ENCODE measurements around the gene TIAL1.
"Not testable (repeated sequence)": the region's sequence is repeated elsewhere in the genome, so short reads cannot be mapped to it uniquely, and the experiment has no call there.

Gene TIAL1

DNA sequence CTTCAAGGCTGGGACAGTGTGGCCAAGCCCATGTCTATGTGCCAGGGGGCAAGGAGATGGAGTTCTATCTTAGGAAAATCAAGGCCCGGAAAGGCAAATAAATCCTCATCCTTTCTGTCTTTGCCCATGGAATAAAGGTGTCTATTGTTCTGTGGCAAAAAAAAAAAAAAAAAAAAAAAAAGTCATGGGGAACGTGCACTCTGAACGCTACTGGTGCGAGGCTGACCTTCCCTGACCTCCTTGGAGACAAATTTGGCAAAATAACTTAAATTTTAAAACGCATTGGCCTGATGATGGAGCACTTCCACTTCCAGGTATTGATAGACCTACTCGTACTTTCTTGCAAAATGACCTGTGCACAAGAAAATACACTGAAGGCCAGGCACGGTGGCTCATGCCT is 42.2 kb upstream of the TIAL1 start:
- Histone ChIP-seq H3K4me2 (no peak overlapping the region), H3K27ac (no peak overlapping the region), H3K4me1 (peaks cover 0 to 13% (median 0%) of the 10 kb centered on the region in 10 experiments; a peak in 5 of 20 replicates), H3K9me3 (replicated peaks in 1 of 11) (peaks cover 0 to 12% (median 6%) of the 10 kb centered on the region in 11 experiments; a peak in 15 of 22 replicates), H3K4me3 (no peak overlapping the region), H3K9ac (no peak overlapping the region), H4K20me1 (no peaks in the 10 kb centered on the region), H3K36me3 (no peaks in the 10 kb centered on the region), H3K27me3 (no peaks in the 10 kb centered on the region)
- no peak for TF ChIP-seq Cebpa-rat (IDR thresholded peaks at IDR 0.05)

DNA sequence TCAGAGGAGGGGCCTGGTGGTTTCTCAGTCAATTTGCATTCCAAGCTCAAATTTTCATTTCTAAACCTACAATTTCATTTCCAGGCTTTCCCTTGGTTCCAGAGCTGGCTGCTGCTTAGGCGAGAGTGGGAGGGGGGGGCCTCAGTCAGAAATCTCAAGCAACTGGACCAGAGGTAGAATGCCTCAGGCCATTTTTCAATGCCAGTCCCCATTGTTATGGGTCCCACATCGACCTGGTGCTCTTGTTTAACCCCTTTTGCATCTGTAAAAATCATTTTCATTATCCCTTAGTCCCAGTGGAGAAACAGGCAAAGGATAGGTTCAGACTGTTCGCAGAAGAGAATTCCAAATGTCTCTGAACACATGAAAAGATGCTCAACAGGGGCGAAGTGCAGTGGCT is 40.9 kb upstream of the TIAL1 start:
- H3K4me1 ChIP-seq, result peaks cover 0 to 15% (median 0%) of the 10 kb centered on the region in 10 experiments; a peak in 5 of 20 replicates
- H3K9ac ChIP-seq, result no peak overlapping the region
- H3K4me3 ChIP-seq, result no peak overlapping the region
- H3K27me3 ChIP-seq, result no peaks in the 10 kb centered on the region
- H4K20me1 ChIP-seq, result no peaks in the 10 kb centered on the region
- 0 out of 22 replicates have a peak, but pooled peaks cover 0 to 4% (median 0%) of the 10 kb centered on the region in 11 experiments for H3K9me3 ChIP-seq (replicated peaks in 1 of 11)
- H3K4me2 ChIP-seq, result no peak overlapping the region
- TF ChIP-seq Cebpa-rat (IDR thresholded peaks at IDR 0.05), result no peak
- no peak overlapping the region for H3K27ac ChIP-seq
- H3K36me3 ChIP-seq, result no peaks in the 10 kb centered on the region

GRCh38 chr10:119634219-119634544 is 37.4 kb upstream of the TIAL1 start:
- Histone ChIP-seq H3K9ac (no peak overlapping the region), H3K36me3 (no peaks in the 10 kb centered on the region), H3K9me3 (replicated peaks in 1 of 11) (0 out of 22 replicates have a peak, but pooled peaks cover 0 to 4% (median 0%) of the 10 kb centered on the region in 11 experiments), H3K27me3 (no peaks in the 10 kb centered on the region), H3K4me3 (no peak overlapping the region), H3K27ac (no peak overlapping the region), H4K20me1 (no peaks in the 10 kb centered on the region), H3K4me2 (0 out of 22 replicates have a peak overlapping the region, but pooled peaks of 1 of the 11 experiments have one; percentile 22), H3K4me1 (peaks cover 0 to 6% (median 0%) of the 10 kb centered on the region in 10 experiments; a peak in 3 of 20 replicates)
- peak in 2 of 11 experiments; percentile 9 to 54; a peak in 2 of 22 replicates for TF ChIP-seq Cebpa-rat (IDR thresholded peaks at IDR 0.05)

GRCh38 chr10:119633538-119634218 is 36.9 kb upstream of the TIAL1 start:
- 0 out of 22 replicates have a peak overlapping the region, but pooled peaks of 1 of the 11 experiments have one; percentile 22 for H3K4me2 ChIP-seq
- no peak for TF ChIP-seq Cebpa-rat (IDR thresholded peaks at IDR 0.05)
- H3K36me3 ChIP-seq, result no peaks in the 10 kb centered on the region
- H3K4me3 ChIP-seq, result no peak overlapping the region
- peaks cover 0 to 6% (median 0%) of the 10 kb centered on the region in 10 experiments; a peak in 3 of 20 replicates for H3K4me1 ChIP-seq
- H3K27ac ChIP-seq, result no peak overlapping the region
- H4K20me1 ChIP-seq, result no peaks in the 10 kb centered on the region
- H3K27me3 ChIP-seq, result no peaks in the 10 kb centered on the region
- 0 out of 22 replicates have a peak, but pooled peaks cover 0 to 4% (median 0%) of the 10 kb centered on the region in 11 experiments for H3K9me3 ChIP-seq (replicated peaks in 1 of 11)
- no peak overlapping the region for H3K9ac ChIP-seq

GRCh38 chr10:119630300-119630699 is 33.5 kb upstream of the TIAL1 start:
- H3K4me1 ChIP-seq, result peaks cover 0 to 9% (median 0%) of the 10 kb centered on the region in 10 experiments; a peak in 4 of 20 replicates
- no peak for TF ChIP-seq Cebpa-rat (IDR thresholded peaks at IDR 0.05)
- H3K27ac ChIP-seq, result no peak overlapping the region
- H3K9ac ChIP-seq, result no peak overlapping the region
- no peak overlapping the region for H3K4me3 ChIP-seq
- no peaks in the 10 kb centered on the region for H3K9me3 ChIP-seq (replicated peaks in 1 of 11)
- H3K27me3 ChIP-seq, result no peaks in the 10 kb centered on the region
- no peak overlapping the region for H3K4me2 ChIP-seq
- no peaks in the 10 kb centered on the region for H3K36me3 ChIP-seq
- H4K20me1 ChIP-seq, result no peaks in the 10 kb centered on the region; a peak in 1 of 22 replicates

DNA sequence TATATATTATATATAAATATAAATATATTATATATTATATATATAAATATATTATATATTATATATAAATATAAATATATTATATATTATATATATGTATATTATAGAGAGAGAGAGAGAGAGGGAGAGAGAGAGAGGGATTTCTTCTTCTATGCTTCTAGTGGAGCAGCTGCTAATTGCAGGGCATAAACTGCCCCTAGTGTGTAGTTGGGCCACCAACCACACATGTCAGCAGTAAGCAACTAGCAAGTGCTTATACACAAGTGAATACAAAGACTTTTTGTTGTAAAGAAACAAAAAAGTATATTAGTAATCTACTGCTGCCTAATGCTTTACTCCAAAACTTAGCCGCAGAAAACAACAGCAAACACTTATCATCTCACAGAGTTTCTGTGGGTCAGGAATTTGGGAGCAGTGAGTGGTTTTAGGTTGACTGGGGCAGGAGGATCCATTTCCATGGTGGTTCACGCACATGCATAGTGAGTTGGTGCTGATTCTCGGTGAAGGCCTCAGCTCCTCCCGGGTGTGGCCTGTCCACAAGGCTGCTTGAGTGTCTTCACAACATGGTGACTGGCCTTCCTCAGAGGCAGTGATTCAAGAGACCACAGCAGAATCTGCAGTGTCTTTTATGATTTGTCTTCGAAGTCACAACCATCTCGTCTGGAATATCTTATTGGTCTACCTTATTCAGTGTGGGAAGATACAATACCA is 29.0 kb upstream of the TIAL1 start:
- peaks cover 2 to 11% (median 4%) of the 10 kb centered on the region in 10 experiments; a peak in 19 of 20 replicates for H3K4me1 ChIP-seq
- H3K36me3 ChIP-seq, result no peaks in the 10 kb centered on the region
- H3K9ac ChIP-seq, result no peak overlapping the region
- H3K4me2 ChIP-seq, result 0 out of 22 replicates have a peak overlapping the region, but pooled peaks of 1 of the 11 experiments have one; percentile 17
- H3K27me3 ChIP-seq, result no peaks in the 10 kb centered on the region
- H3K4me3 ChIP-seq, result no peak overlapping the region
- no peak overlapping the region for H3K27ac ChIP-seq
- H3K9me3 ChIP-seq (replicated peaks in 1 of 11), result no peaks in the 10 kb centered on the region
- H4K20me1 ChIP-seq, result no peaks in the 10 kb centered on the region; a peak in 1 of 22 replicates
- no peak for TF ChIP-seq Cebpa-rat (IDR thresholded peaks at IDR 0.05)

DNA sequence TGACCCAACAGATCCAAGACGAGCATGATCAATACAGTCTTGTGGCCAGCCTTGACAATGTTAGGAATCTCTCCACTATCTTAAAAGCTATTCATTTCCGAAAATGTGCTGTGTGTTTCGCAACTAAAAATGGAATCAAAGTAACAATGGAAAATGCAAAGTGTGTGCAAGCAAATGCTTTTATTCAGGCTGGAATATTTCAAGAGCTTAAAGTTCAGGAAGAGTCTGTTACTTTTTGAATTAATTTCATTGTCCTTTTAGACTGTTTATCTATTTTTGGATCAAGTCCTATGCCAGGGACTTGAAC is 24.3 kb upstream of the TIAL1 start:
- no peaks in the 10 kb centered on the region for H3K36me3 ChIP-seq
- no peaks in the 10 kb centered on the region for H3K27me3 ChIP-seq
- no peaks in the 10 kb centered on the region for H4K20me1 ChIP-seq
- peak overlapping the region; percentile 2 to 84 (median 55); a peak in 16 of 22 replicates for H3K4me2 ChIP-seq
- no peak overlapping the region for H3K9ac ChIP-seq
- H3K27ac ChIP-seq, result peak overlapping the region in 4 of 11 experiments; percentile 47 to 76 (median 73); a peak in 7 of 22 replicates
- H3K9me3 ChIP-seq (replicated peaks in 1 of 11), result no peaks in the 10 kb centered on the region; a peak in 1 of 22 replicates
- no peak overlapping the region for H3K4me3 ChIP-seq
- H3K4me1 ChIP-seq, result peaks cover 6 to 47% (median 31%) of the 10 kb centered on the region in 10 experiments; a peak in 19 of 20 replicates
- TF ChIP-seq Cebpa-rat (IDR thresholded peaks at IDR 0.05), result no peak

- Histone ChIP-seq H3K27ac (peak overlapping the region in 6 of 11 experiments; percentile 38 to 76 (median 60); a peak in 9 of 22 replicates), H4K20me1 (no peaks in the 10 kb centered on the region), H3K27me3 (no peaks in the 10 kb centered on the region), H3K4me3 (no peak overlapping the region), H3K9ac (peak overlapping the region in 3 of 11 experiments; percentile 33 to 52 (median 38); a peak in 6 of 22 replicates), H3K4me2 (peak overlapping the region; percentile 2 to 84 (median 55); a peak in 17 of 22 replicates), H3K4me1 (peaks cover 6 to 47% (median 31%) of the 10 kb centered on the region in 10 experiments; a peak in 19 of 20 replicates), H3K9me3 (replicated peaks in 1 of 11) (peaks cover 0 to 3% (median 0%) of the 10 kb centered on the region in 11 experiments; a peak in 2 of 22 replicates), H3K36me3 (no peaks in the 10 kb centered on the region)
- no peak for TF ChIP-seq Cebpa-rat (IDR thresholded peaks at IDR 0.05)
These were observed 23.7 kb upstream of the TIAL1 start for GRCh38 chr10:119620241-119621077.

- Histone ChIP-seq H3K4me2 (peak overlapping the region in 5 of 11 experiments; percentile 55 to 84 (median 62); a peak in 10 of 22 replicates), H3K9ac (peak overlapping the region in 3 of 11 experiments; percentile 33 to 52 (median 38); a peak in 6 of 22 replicates), H3K27ac (peak overlapping the region in 6 of 11 experiments; percentile 38 to 76 (median 60); a peak in 9 of 22 replicates), H3K4me1 (peaks cover 6 to 47% (median 31%) of the 10 kb centered on the region in 10 experiments; a peak in 19 of 20 replicates)
- not testable (repeated sequence) for H3K36me3 ChIP-seq; H4K20me1 ChIP-seq; H3K27me3 ChIP-seq; H3K4me3 ChIP-seq; H3K9me3 ChIP-seq (replicated peaks in 1 of 11)
These were observed 23.0 kb upstream of the TIAL1 start for GRCh38 chr10:119619811-119620210.
